ENCODE results near the gene CD6. TPM values are rescaled to one million over a fixed set of nuclear protein-coding genes. Genes with fewer than 3 reads are reported as not detected.

CD6 gene
- total and polyA plus RNA-seq, 3 donors from 2014 or later, result 0.87 to 3.1 (median 1.6) TPM

DNA sequence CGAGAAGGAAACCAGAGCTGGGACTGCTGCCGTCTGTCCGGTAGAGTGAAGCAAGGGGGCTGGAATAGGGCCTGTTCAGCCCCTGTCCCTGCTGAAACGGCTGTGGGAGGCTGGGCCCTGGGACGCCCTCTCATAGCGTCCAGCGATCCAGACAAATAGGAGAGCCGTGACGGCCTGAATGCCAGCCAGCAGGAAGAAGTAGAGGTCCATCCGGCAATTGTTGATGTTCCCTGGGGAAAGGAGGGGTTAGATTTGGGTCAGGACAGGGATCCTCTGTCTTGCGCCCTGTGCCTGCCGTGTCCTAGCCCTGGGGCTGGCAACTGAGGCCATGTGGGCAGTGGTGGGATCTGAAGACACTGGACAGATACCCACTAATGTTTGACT is 34.3 kb upstream of the CD6 start:
- H3K4me3 ChIP-seq, result no peak overlapping the region
- WGBS, 2 donors, result 73 to 78% methylated on average over 12 of the region's 12 CpGs
- no peak for DNase-seq
- H3K27me3 ChIP-seq, result no peaks in the 10 kb centered on the region
- no peaks in the 10 kb centered on the region for H3K36me3 ChIP-seq (ENCODE audit: low read depth, missing control alignments)
- H3K9me3 ChIP-seq, result no peaks in the 10 kb centered on the region
- H3K27ac ChIP-seq, result no peak overlapping the region
- intact Hi-C loops (cut with DNase I; ENCODE audit: low total_unique reads), result no loop called here
- no peaks in the 10 kb centered on the region for H3K4me1 ChIP-seq
- TF ChIP-seq CTCF (IDR thresholded peaks at IDR 0.05) (no peak), POLR2A (IDR thresholded peaks at IDR 0.05) (no peak)

DNA sequence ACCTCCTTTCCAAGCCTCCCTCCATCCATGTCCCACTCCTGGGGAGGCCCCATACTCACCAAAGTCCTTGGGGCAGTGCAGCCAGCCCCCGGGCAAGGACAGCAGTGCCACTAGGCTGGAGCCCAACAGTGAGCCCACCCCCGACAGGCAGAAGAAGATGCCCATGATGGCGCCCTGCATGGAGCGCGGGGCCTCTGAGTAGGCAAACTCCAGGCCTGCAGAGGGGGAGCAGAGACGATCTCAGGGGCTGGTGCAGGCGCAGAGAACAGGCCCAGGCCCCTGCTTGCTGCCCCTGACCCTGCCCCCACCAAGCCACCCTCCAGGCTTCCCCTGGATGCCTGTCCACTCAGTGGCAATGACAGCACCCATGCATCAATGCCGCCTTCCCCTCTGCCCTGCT is 33.7 kb upstream of the CD6 start:
- Histone ChIP-seq H3K27ac (no peak overlapping the region), H3K4me3 (no peak overlapping the region), H3K4me1 (no peaks in the 10 kb centered on the region), H3K9me3 (no peaks in the 10 kb centered on the region), H3K36me3 (ENCODE audit: low read depth, missing control alignments) (no peaks in the 10 kb centered on the region), H3K27me3 (no peaks in the 10 kb centered on the region)
- WGBS, 2 donors, result 88 to 100% methylated on average over 1 to 8 of the region's 8 CpGs
- no peak for DNase-seq
- TF ChIP-seq POLR2A (IDR thresholded peaks at IDR 0.05) (no peak), CTCF (IDR thresholded peaks at IDR 0.05) (no peak)
- intact Hi-C loops (cut with DNase I; ENCODE audit: low total_unique reads), result no loop called here

- no peak for TF ChIP-seq POLR2A (IDR thresholded peaks at IDR 0.05)
- no peak for TF ChIP-seq CTCF (IDR thresholded peaks at IDR 0.05)
- DNase-seq, result no peak
- no peak overlapping the region for H3K27ac ChIP-seq
- no peaks in the 10 kb centered on the region for H3K4me1 ChIP-seq
- no peaks in the 10 kb centered on the region for H3K27me3 ChIP-seq
- intact Hi-C loops (cut with DNase I; ENCODE audit: low total_unique reads), result no loop called here
- no peaks in the 10 kb centered on the region for H3K36me3 ChIP-seq (ENCODE audit: low read depth, missing control alignments)
- H3K4me3 ChIP-seq, result no peak overlapping the region
- 85 to 87% methylated on average over 9 of the region's 9 CpGs for WGBS, 2 donors
- no peaks in the 10 kb centered on the region for H3K9me3 ChIP-seq
Observed at GRCh38 chr11:60938500-60938899, 33.0 kb upstream of the CD6 start.

DNA sequence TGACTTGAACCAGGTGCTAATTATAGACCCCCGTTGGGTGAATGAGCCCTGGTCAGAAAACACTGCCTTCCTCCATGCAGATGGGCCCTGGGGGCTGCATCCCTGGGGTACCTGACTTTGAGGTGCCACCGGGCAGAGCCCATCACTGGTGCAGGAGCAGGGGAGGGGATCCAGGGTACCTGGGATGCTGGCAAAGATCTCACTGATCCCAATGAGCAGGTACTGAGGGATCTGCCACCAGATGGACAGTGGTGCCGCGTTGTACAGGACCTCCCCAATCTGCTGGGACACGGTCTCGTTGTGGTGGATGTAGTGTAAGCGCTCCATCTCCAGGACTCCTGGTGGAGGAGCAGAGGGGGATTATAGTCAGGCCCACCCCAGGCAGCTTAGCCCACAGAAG is 32.2 kb upstream of the CD6 start:
- WGBS, 2 donors, result 87 to 91% methylated on average over 7 of the region's 7 CpGs
- intact Hi-C loops (cut with DNase I; ENCODE audit: low total_unique reads), result no loop called here
- Histone ChIP-seq H3K36me3 (ENCODE audit: low read depth, missing control alignments) (no peaks in the 10 kb centered on the region), H3K4me1 (no peaks in the 10 kb centered on the region), H3K9me3 (no peaks in the 10 kb centered on the region), H3K27ac (no peak overlapping the region), H3K4me3 (no peak overlapping the region), H3K27me3 (no peaks in the 10 kb centered on the region)
- no peak for DNase-seq
- no peak for TF ChIP-seq POLR2A (IDR thresholded peaks at IDR 0.05)
- no peak for TF ChIP-seq CTCF (IDR thresholded peaks at IDR 0.05)

- no peaks in the 10 kb centered on the region for H3K36me3 ChIP-seq (ENCODE audit: low read depth, missing control alignments)
- H3K9me3 ChIP-seq, result no peaks in the 10 kb centered on the region
- H3K27ac ChIP-seq, result no peak overlapping the region
- no peak overlapping the region for H3K4me3 ChIP-seq
- DNase-seq, result no peak
- no peaks in the 10 kb centered on the region for H3K27me3 ChIP-seq
- intact Hi-C loops (cut with DNase I; ENCODE audit: low total_unique reads), result no loop called here
- TF ChIP-seq CTCF (IDR thresholded peaks at IDR 0.05), result no peak
- TF ChIP-seq POLR2A (IDR thresholded peaks at IDR 0.05), result no peak
- WGBS, 2 donors, result 64 to 67% methylated on average over 2 of the region's 2 CpGs
- H3K4me1 ChIP-seq, result no peaks in the 10 kb centered on the region
Observed at GRCh38 chr11:60939855-60940254, 31.6 kb upstream of the CD6 start.
